Chondrocyte (in vitro differentiated cells): ENCODE data around the gene ANXA7. TPM values are rescaled to one million over a fixed set of nuclear protein-coding genes. Genes with fewer than 3 reads are reported as not detected.

ENCODE experiments used
- DNase-seq: peaks from one replicate; pipeline ENCODE4 v3.0.0; 2021; ENCODE audit warnings: mixed read lengths, low spot score
- H3K27ac Mint-ChIP-seq: one replicate; pipeline ENCODE4 v1.8.0; 2021; ENCODE audit warnings: mild to moderate bottlenecking, moderate library complexity, mixed read lengths; ENCODE audit not compliant: unreplicated experiment
- H3K27me3 Mint-ChIP-seq: 2 replicates; pipeline ENCODE4 v1.8.0; 2021; ENCODE audit warnings: low read depth, mixed read lengths
- H3K36me3 Mint-ChIP-seq: 2 replicates; pipeline ENCODE4 v1.8.0; 2021; ENCODE audit warnings: low read depth, mixed read lengths
- H3K4me1 Mint-ChIP-seq: 2 replicates; pipeline ENCODE4 v1.8.0; 2021; ENCODE audit warnings: low read depth, mild to moderate bottlenecking, mixed read lengths
- H3K4me3 Mint-ChIP-seq: one replicate; pipeline ENCODE4 v1.8.0; 2021; ENCODE audit warnings: mild to moderate bottlenecking, moderate library complexity, mixed read lengths; ENCODE audit not compliant: unreplicated experiment
- H3K9me3 Mint-ChIP-seq: 2 replicates; pipeline ENCODE4 v1.8.0; 2021; ENCODE audit warnings: low read depth, mixed read lengths
- total RNA-seq: library from RNA; stranded (reverse); gene quantifications from 3 replicates; pipeline ENCODE4 v1.2.1, GENCODE V29; 2021
- TF ChIP-seq, protein P1 (sequence below): fragments of 200-600 bp; sonication (generic); IDR thresholded peaks from 2 replicates; pipeline ENCODE4 v1.5.0; 2021; ENCODE audit warnings: antibody characterized with exemption, mild to moderate bottlenecking, moderate library complexity

Gene ANXA7
- total RNA-seq, 1 donor from 2014 or later: 93.5 TPM

DNA sequence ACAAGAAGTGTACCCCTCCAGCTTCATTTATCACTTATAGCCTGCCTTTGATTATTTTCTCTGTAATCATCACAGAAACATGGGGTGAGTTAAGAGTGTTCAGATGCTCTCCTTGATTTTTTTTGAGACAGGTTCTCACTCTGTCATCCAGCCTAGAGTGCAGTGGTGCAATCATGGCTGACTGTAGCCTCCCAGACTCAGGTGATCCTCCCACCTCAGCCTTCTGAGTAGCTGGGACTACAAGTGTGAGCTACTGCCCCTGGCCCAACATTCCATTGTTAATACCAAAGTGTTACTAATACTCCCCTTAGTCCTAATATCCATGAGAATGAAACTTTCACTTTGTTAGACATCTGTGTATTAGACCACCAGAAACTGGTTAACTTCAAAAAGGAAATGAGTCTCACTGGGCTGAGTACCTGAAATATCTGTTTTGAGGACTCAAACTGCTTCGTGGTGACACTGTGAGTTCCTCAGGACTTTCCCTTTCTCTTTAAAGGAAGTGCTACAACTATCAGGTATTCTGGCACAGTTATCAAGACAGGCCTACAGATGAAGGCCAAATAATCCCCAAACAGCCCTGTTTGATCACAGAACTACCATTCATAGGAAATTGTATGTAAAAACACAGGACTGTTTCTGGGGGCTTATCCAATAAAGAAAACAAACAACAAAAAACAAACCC is 34.7 kb downstream of the ANXA7 start:
- Mint-ChIP-seq H3K9me3 (no peaks in the 10 kb centered on the region), H3K27me3 (no peaks in the 10 kb centered on the region), H3K36me3 (peaks cover 38% of the 10 kb centered on the region), H3K4me1 (no peaks in the 10 kb centered on the region), H3K4me3 (no peak overlapping the region), H3K27ac (no peak overlapping the region)
- no peak for DNase-seq
- TF ChIP-seq, protein P1, sequence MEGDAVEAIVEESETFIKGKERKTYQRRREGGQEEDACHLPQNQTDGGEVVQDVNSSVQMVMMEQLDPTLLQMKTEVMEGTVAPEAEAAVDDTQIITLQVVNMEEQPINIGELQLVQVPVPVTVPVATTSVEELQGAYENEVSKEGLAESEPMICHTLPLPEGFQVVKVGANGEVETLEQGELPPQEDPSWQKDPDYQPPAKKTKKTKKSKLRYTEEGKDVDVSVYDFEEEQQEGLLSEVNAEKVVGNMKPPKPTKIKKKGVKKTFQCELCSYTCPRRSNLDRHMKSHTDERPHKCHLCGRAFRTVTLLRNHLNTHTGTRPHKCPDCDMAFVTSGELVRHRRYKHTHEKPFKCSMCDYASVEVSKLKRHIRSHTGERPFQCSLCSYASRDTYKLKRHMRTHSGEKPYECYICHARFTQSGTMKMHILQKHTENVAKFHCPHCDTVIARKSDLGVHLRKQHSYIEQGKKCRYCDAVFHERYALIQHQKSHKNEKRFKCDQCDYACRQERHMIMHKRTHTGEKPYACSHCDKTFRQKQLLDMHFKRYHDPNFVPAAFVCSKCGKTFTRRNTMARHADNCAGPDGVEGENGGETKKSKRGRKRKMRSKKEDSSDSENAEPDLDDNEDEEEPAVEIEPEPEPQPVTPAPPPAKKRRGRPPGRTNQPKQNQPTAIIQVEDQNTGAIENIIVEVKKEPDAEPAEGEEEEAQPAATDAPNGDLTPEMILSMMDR: no peak

DNA sequence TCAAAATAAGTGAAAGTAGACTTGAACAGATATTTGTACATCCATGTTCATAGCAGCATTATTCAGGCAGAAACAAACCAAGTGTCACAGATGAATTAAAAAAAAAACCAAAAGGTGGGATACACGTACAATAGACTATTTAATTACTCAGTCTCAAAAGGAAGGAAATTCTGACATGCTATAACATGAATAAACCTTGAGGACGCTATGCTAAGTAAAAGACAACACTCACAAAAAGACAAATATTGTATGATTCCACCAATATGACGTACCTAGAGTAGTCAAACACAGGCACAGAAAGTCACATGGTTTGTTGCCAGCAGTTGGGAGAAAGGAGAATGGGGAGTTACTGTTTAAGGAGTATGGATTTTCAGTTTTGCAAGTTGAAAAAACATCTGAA is 37.2 kb downstream of the ANXA7 start:
- Mint-ChIP-seq H3K36me3 (peaks cover 35% of the 10 kb centered on the region), H3K27me3 (no peaks in the 10 kb centered on the region), H3K4me1 (no peaks in the 10 kb centered on the region), H3K4me3 (no peak overlapping the region), H3K9me3 (no peaks in the 10 kb centered on the region), H3K27ac (no peak overlapping the region)
- DNase-seq: no peak
- TF ChIP-seq, protein P1: no peak

DNA sequence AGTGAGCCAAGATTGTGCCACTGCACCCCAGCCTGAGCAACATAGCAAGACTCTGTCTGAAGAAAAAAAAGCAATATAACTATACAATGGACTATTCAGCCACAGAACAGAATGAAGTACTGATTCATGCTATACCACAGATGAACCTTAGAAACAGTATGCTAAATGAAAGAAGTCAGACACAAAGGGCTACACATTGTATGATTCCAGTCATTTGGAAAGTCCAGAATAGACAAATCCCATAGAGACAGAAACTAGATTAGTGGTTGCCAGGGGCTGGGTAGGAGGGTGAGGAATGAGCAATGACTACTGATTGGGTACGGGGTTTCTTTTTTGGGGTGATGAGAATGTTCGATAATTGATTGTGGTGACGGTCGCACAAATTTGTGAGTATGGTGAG is 45.6 kb downstream of the ANXA7 start:
- no peak for DNase-seq
- no peaks in the 10 kb centered on the region for H3K9me3 Mint-ChIP-seq
- H3K4me3 Mint-ChIP-seq: no peak overlapping the region
- no peak overlapping the region for H3K27ac Mint-ChIP-seq
- TF ChIP-seq, protein P1: no peak
- no peaks in the 10 kb centered on the region for H3K4me1 Mint-ChIP-seq
- peaks cover 27% of the 10 kb centered on the region for H3K36me3 Mint-ChIP-seq
- no peaks in the 10 kb centered on the region for H3K27me3 Mint-ChIP-seq

DNA sequence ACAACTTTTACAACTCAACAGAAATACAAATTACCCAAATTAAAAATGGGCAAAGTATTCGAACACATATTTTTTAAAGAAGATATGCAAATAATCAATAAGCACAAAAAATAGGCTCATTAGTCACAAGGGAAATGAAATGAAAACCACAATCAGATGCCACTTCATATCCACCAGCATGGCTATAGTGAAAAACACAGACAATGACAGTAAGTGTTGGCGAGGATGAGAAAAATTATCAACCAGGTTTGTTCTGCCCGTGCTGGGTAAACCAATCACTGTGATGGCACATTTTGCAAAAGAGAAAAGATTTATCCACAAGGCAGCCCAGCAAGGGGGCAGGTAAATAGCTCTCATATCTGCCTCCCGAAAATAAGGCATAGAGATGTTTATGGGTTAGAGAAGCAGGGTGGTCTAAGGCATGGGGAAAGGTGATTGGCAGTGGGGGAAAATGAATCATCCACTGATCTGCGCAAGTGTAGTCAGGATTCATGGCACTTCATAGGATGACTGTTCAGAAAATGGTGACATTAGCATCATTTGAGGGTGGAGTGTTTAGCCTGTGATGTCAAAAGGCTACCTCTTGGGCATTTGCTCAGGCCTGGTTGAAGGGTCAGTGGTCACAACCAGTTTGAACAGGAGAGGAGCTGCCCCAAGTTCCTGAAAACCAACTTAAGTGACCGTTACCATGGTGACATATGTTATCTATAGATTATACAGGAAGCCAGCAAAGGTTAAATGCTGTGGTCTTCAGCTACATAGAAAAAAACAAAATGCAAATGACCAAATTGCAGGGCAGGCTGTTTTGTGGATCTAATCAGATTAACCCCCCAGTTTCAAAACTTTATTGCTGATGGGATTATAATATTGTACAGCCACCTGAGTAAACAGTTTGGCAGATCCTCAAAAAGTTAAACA is 47.2 kb downstream of the ANXA7 start:
- Mint-ChIP-seq H3K27me3 (no peaks in the 10 kb centered on the region), H3K36me3 (peaks cover 26% of the 10 kb centered on the region), H3K9me3 (peaks cover 6% of the 10 kb centered on the region), H3K27ac (no peak overlapping the region), H3K4me1 (no peaks in the 10 kb centered on the region), H3K4me3 (no peak overlapping the region)
- DNase-seq: no peak
- TF ChIP-seq, protein P1: no peak

- H3K27me3 Mint-ChIP-seq: no peaks in the 10 kb centered on the region
- H3K36me3 Mint-ChIP-seq: peaks cover 23% of the 10 kb centered on the region
- H3K4me1 Mint-ChIP-seq: no peaks in the 10 kb centered on the region
- H3K4me3 Mint-ChIP-seq: no peak overlapping the region
- DNase-seq: no peak
- H3K9me3 Mint-ChIP-seq: peaks cover 6% of the 10 kb centered on the region
- TF ChIP-seq, protein P1: no peak
- H3K27ac Mint-ChIP-seq: no peak overlapping the region
Measured at GRCh38 chr10:73364964-73365363, 48.9 kb downstream of the ANXA7 start.
